ENCODE data around the gene TENT5C. TPM values are rescaled to one million over a fixed set of nuclear protein-coding genes. Genes with fewer than 3 reads are reported as not detected.

Gene TENT5C
- total RNA-seq, 2 donors from 2014 or later = 16.3 to 21.6 TPM

Other genes with a start within 250 kb of the TENT5C start
- gene MAN1A2, start 238.6 kb upstream of the TENT5C start, total RNA-seq = 10 to 100 TPM; 36.3 TPM

All from left cardiac atrium (tissue), 2 donors.